ENCODE data around the gene GALP. TPM values are rescaled to one million over a fixed set of nuclear protein-coding genes. Genes with fewer than 3 reads are reported as not detected.
A peak's percentile ranks its signal among the peaks of the same experiment; 100 is the strongest.
"Not testable (repeated sequence)": the region's sequence is repeated elsewhere in the genome, so short reads cannot be mapped to it uniquely, and the experiment has no call there.

GALP gene
- total RNA-seq, 2 experiments from 2014 or later, result not detected

DNA sequence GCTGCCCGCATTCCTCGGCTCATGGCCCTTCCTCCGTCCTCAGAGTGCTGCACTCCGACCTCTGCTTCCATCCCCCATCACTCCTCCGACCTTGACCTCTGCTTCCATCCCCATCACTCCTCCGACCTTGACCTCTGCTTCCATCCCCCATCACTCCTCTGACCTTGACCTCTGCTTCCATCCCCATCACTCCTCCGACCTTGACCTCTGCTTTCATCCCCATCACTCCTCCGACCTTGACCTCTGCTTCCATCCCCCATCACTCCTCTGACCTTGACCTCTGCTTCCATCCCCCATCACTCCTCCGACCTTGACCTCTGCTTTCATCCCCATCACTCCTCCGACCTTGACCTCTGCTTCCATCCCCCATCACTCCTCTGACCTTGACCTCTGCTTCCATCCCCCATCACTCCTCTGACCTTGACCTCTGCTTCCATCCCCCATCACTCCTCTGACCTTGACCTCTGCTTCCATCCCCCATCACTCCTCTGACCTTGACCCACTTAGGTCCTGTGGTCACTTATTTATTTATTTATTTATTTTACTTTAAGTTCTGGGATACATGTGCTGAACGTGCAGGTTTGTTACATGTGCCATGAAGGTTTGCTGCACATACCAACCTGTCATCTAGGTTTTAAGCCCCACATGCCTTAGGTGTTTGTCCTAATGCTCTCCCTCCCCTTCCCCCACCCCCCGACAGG lies 26.7 kb upstream of the GALP start:
- CTCF ChIA-PET; DNase-seq; H3K9me3 Mint-ChIP-seq (ENCODE audit: low read depth); POLR2A ChIA-PET; H3K4me3 Mint-ChIP-seq; H3K27me3 Mint-ChIP-seq; H3K27ac Mint-ChIP-seq; intact Hi-C loops (cut with DNase I, micrococcal nuclease); ATAC-seq: not testable (repeated sequence)
- H3K36me3 Mint-ChIP-seq (ENCODE audit: low read depth), result peaks cover 23% of the 10 kb centered on the region
- peaks cover 18% of the 10 kb centered on the region for H3K4me1 Mint-ChIP-seq

DNA sequence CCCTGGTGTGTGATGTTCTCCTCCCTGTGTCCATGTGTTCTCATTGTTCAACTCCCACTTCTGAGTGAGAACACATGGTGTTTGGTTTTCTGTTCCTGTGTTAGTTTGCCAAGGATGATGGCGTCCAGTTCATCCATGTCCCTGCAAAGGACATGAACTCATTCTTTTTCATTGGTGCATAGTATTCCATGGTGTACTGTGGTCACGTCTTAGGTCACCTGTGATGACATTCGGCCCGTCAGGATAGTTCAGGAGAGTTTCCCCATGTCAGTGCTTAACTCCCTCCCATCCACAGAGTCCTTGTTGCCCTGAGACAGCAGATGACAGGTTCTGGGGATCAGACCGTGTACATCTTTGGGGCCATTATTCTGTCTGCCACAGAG lies 26.2 kb upstream of the GALP start:
- no peaks in the 10 kb centered on the region for H3K27me3 Mint-ChIP-seq
- CTCF ChIA-PET, result no interaction called here
- DNase-seq (no peak), ATAC-seq (no peak)
- H3K9me3 Mint-ChIP-seq (ENCODE audit: low read depth), result no peaks in the 10 kb centered on the region
- intact Hi-C loops (cut with DNase I, micrococcal nuclease), result no loop called here
- peaks cover 24% of the 10 kb centered on the region for H3K36me3 Mint-ChIP-seq (ENCODE audit: low read depth)
- POLR2A ChIA-PET, result no interaction called here
- H3K4me3 Mint-ChIP-seq, result no peak overlapping the region
- no peak overlapping the region for H3K27ac Mint-ChIP-seq
- peaks cover 16% of the 10 kb centered on the region for H3K4me1 Mint-ChIP-seq

DNA sequence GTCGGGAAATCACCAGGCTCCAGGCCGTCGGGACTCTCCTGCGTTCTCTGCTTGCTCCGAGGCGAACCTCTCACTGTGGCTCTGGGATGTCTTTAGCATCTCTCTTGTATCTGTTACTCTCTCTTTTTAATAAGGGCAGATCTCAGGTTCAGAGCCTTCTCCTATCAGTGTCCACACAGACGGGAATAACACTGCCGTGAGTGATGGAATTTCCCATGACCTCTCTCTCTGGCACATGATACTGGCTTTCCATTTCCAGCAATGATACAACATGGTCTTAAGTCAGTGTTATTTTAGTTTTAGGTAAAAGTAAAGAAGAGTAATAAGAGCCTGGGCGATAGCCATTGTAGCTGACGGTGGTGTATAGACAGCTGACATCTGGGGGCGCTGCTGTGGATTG lies 25.4 kb upstream of the GALP start:
- Mint-ChIP-seq H3K4me3 (no peak overlapping the region), H3K27ac (peak overlapping the region; percentile 47), H3K4me1 (peaks cover 14% of the 10 kb centered on the region), H3K27me3 (no peaks in the 10 kb centered on the region), H3K9me3 (ENCODE audit: low read depth) (no peaks in the 10 kb centered on the region), H3K36me3 (ENCODE audit: low read depth) (peaks cover 28% of the 10 kb centered on the region)
- ChIA-PET POLR2A (no interaction called here), CTCF (interaction anchor here (0.7 kb wide), 1 partner anchor 60 kb away, joined by 3 read pairs; no protein-coding TSS in a partner anchor)
- intact Hi-C loops (cut with DNase I, micrococcal nuclease), result no loop called here
- ATAC-seq (no peak), DNase-seq (no peak)

DNA sequence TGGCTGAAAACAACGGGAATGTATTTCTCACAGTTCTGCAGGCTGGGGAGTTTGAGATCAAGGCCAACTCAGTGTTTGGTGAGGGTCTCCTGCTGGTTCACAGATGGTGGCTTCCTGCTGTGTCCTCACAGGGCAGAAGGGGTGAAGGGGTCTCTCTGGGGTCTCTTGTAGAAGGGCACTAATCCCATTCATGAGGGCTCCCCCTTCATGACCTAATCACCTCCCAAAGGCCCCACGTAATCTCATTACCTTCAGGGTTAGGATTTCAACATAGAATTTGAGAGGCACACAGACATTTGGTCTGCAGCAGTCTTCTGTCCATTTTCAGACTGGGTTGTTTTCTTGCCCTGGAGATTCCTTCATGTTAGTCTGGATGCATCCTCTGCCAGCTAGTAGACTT lies 23.2 kb upstream of the GALP start:
- intact Hi-C loops (cut with DNase I, micrococcal nuclease), result no loop called here
- H3K4me3 Mint-ChIP-seq, result no peak overlapping the region
- H3K27me3 Mint-ChIP-seq, result no peaks in the 10 kb centered on the region
- POLR2A ChIA-PET, result no interaction called here
- peak overlapping the region; percentile 3 for H3K27ac Mint-ChIP-seq
- peaks cover 43% of the 10 kb centered on the region for H3K36me3 Mint-ChIP-seq (ENCODE audit: low read depth)
- DNase-seq, result no peak
- ATAC-seq, result no peak
- CTCF ChIA-PET, result no interaction called here
- no peaks in the 10 kb centered on the region for H3K9me3 Mint-ChIP-seq (ENCODE audit: low read depth)
- peaks cover 14% of the 10 kb centered on the region for H3K4me1 Mint-ChIP-seq

DNA sequence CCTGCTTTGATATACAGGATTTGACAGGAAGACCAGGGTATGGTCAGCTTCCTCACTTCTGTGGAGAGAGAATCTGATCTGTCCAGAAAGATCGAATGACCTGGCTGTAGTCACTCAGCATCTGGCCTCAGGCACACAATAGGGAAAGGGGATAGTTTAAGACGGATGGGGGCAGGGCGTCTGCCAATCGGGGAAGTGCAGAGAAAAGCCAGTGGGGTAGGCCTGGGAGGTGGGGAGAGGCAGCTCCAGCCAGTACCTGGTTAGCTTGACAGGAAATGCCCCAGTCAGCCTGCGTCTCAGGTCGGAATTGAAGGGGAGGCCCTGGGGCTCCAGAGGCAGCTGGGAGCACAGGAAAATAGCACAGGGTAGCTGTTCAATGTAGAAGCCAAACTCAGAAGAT lies 22.3 kb upstream of the GALP start:
- intact Hi-C loops (cut with DNase I, micrococcal nuclease), result no loop called here
- Mint-ChIP-seq H3K27me3 (no peaks in the 10 kb centered on the region), H3K4me3 (no peak overlapping the region), H3K9me3 (ENCODE audit: low read depth) (no peaks in the 10 kb centered on the region), H3K36me3 (ENCODE audit: low read depth) (peaks cover 42% of the 10 kb centered on the region), H3K4me1 (peaks cover 14% of the 10 kb centered on the region), H3K27ac (peak overlapping the region; percentile 79)
- ChIA-PET POLR2A (no interaction called here), CTCF (no interaction called here)
- no peak for DNase-seq
- ATAC-seq, result no peak

- H3K27me3 Mint-ChIP-seq, result no peaks in the 10 kb centered on the region
- H3K27ac Mint-ChIP-seq, result no peak overlapping the region
These were observed 20.6 kb upstream of the GALP start for GRCh38 chr19:56155124-56155687.

GRCh38 chr19:56156768-56157167 lies 19.0 kb upstream of the GALP start:
- Mint-ChIP-seq H3K27ac (no peak overlapping the region), H3K4me1 (peaks cover 14% of the 10 kb centered on the region), H3K4me3 (no peak overlapping the region), H3K9me3 (ENCODE audit: low read depth) (no peaks in the 10 kb centered on the region), H3K27me3 (no peaks in the 10 kb centered on the region), H3K36me3 (ENCODE audit: low read depth) (peaks cover 41% of the 10 kb centered on the region)
- DNase-seq (no peak), ATAC-seq (no peak)
- intact Hi-C loops (cut with DNase I, micrococcal nuclease), result no loop called here
- CTCF ChIA-PET, result interaction anchor here (1.6 kb wide), 1 partner anchor 17 kb away, joined by 5 read pairs; no protein-coding TSS in a partner anchor
- POLR2A ChIA-PET, result no interaction called here

More at GRCh38 chr19:56155124-56155687, 20.6 kb upstream of the GALP start:
- peaks cover 14% of the 10 kb centered on the region for H3K4me1 Mint-ChIP-seq
- no peaks in the 10 kb centered on the region for H3K9me3 Mint-ChIP-seq (ENCODE audit: low read depth)
- POLR2A ChIA-PET, result no interaction called here
- no peak overlapping the region for H3K4me3 Mint-ChIP-seq
- no peak for ATAC-seq
- DNase-seq, result peak; percentile 39
- CTCF ChIA-PET, result interaction anchor here (0.8 to 1.0 kb wide), 2 partner anchors 14 to 74 kb away, joined by 3 read pairs; no protein-coding TSS in a partner anchor
- peaks cover 42% of the 10 kb centered on the region for H3K36me3 Mint-ChIP-seq (ENCODE audit: low read depth)
- intact Hi-C loops (cut with DNase I, micrococcal nuclease), result no loop called here

DNA sequence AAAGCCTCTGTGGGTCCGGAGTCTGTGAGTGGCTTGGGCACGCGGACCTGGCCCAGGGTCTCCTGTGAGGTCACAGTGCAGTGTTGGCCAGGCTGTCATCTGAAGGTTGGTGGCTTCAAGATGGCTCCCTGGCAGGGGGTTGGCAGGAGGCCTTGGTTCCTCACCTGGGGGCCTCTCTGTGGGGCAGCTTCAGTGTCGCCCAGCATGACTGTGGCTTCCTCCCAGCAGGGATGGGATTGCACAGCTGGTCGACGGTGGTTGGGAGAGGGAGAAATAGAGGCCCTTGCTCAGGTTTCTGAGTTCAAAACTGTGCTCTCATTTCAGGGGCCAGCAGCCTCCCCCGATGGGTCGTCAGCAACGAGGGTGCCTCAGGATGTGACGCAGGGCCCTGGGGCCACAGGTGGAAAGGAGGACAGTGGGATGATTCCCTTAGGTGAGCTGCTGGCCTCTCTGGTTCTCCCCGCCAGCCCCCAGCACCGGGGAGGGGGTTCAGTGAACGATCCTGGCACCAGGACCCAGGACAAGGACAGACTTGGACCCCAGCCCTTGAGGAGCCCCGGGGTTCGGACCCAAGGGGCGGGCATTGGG lies 17.5 kb upstream of the GALP start:
- H3K36me3 Mint-ChIP-seq (ENCODE audit: low read depth), result peaks cover 41% of the 10 kb centered on the region
- H3K27me3 Mint-ChIP-seq, result no peaks in the 10 kb centered on the region
- ChIA-PET CTCF (interaction anchor here (0.8 to 1.6 kb wide), 3 partner anchors 11 to 53 kb away, joined by 3 to 5 read pairs (median 3); no protein-coding TSS in a partner anchor), POLR2A (interaction anchor here (0.6 kb wide), 1 partner anchor 11 kb away, joined by 3 read pairs; no protein-coding TSS in a partner anchor)
- no peaks in the 10 kb centered on the region for H3K9me3 Mint-ChIP-seq (ENCODE audit: low read depth)
- ATAC-seq, result no peak
- peaks cover 16% of the 10 kb centered on the region for H3K4me1 Mint-ChIP-seq
- no peak for DNase-seq
- intact Hi-C loops (cut with DNase I, micrococcal nuclease), result no loop called here
- no peak overlapping the region for H3K4me3 Mint-ChIP-seq
- no peak overlapping the region for H3K27ac Mint-ChIP-seq

- peaks cover 12% of the 10 kb centered on the region for H3K4me1 Mint-ChIP-seq
- no peak for DNase-seq
- no peaks in the 10 kb centered on the region for H3K27me3 Mint-ChIP-seq
- intact Hi-C loops (cut with DNase I, micrococcal nuclease), result no loop called here
- no peak overlapping the region for H3K4me3 Mint-ChIP-seq
- H3K27ac Mint-ChIP-seq, result no peak overlapping the region
- ChIA-PET POLR2A (no interaction called here), CTCF (no interaction called here)
- peaks cover 38% of the 10 kb centered on the region for H3K36me3 Mint-ChIP-seq (ENCODE audit: low read depth)
- no peak for ATAC-seq
- no peaks in the 10 kb centered on the region for H3K9me3 Mint-ChIP-seq (ENCODE audit: low read depth)
These were observed 16.7 kb upstream of the GALP start for GRCh38 chr19:56159009-56159559.

- H3K27ac Mint-ChIP-seq, result no peak overlapping the region
- no peak overlapping the region for H3K4me3 Mint-ChIP-seq
- ChIA-PET CTCF (no interaction called here), POLR2A (no interaction called here)
- no peak for ATAC-seq
- peaks cover 35% of the 10 kb centered on the region for H3K36me3 Mint-ChIP-seq (ENCODE audit: low read depth)
- intact Hi-C loops (cut with DNase I, micrococcal nuclease), result no loop called here
- H3K27me3 Mint-ChIP-seq, result no peaks in the 10 kb centered on the region
- H3K9me3 Mint-ChIP-seq (ENCODE audit: low read depth), result no peaks in the 10 kb centered on the region
- no peak for DNase-seq
- peaks cover 13% of the 10 kb centered on the region for H3K4me1 Mint-ChIP-seq
These were observed 16.1 kb upstream of the GALP start for GRCh38 chr19:56159622-56160271.

DNA sequence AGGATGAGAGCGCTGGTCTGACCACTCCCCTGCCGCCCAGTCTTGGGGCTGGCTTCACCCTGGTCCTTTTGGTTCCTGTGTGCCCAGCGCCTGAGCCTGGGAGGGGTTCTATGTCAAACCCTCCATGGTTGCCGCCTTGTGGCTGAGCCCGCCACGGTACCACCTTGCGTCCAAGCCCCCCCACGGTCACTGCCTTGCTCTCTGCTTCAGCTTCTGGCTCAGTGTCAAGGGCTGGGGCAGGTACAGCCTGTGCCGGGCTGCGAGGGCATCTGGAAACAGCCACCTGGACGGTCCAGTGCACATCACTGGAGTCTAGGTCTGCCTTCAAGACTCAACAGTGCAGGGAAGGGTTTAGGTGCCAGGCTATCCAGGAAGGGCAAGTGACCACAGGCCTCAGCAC lies 14.3 kb upstream of the GALP start:
- no peaks in the 10 kb centered on the region for H3K9me3 Mint-ChIP-seq (ENCODE audit: low read depth)
- DNase-seq, result no peak

More for the DNA sequence above, 14.3 kb upstream of the GALP start:
- ATAC-seq, result no peak
- no peak overlapping the region for H3K4me3 Mint-ChIP-seq
- ChIA-PET CTCF (interaction anchor here (1.2 kb wide), 1 partner anchor 10 kb away, joined by 3 read pairs; no protein-coding TSS in a partner anchor), POLR2A (no interaction called here)
- H3K27me3 Mint-ChIP-seq, result peaks cover 2% of the 10 kb centered on the region
- H3K36me3 Mint-ChIP-seq (ENCODE audit: low read depth), result peaks cover 25% of the 10 kb centered on the region
- H3K27ac Mint-ChIP-seq, result no peak overlapping the region
- H3K4me1 Mint-ChIP-seq, result peaks cover 13% of the 10 kb centered on the region
- intact Hi-C loops (cut with DNase I, micrococcal nuclease), result no loop called here

All from activated CD4-positive, alpha-beta T cell treated with anti-CD3 and anti-CD28 coated beads for 36 hours (primary cell).